ENCODE data around the gene PDZD2.

The PDZD2 gene

GRCh38 chr5:32145378-32145777, 506.4 kb downstream of the PDZD2 start:
- DNase-seq (ENCODE audit: low spot score): no peak

GRCh38 chr5:32147236-32147635, 508.3 kb downstream of the PDZD2 start:
- DNase-seq (ENCODE audit: low spot score): no peak

GRCh38 chr5:32147959-32148358, 509.0 kb downstream of the PDZD2 start:
- DNase-seq (ENCODE audit: low spot score): no peak

- DNase-seq (ENCODE audit: low spot score): no peak
Measured at GRCh38 chr5:32150366-32150765, 511.4 kb downstream of the PDZD2 start.

- no peak for DNase-seq (ENCODE audit: low spot score)
Measured at GRCh38 chr5:32151198-32151597, 512.3 kb downstream of the PDZD2 start.

GRCh38 chr5:32153723-32154122, 514.8 kb downstream of the PDZD2 start:
- no peak for DNase-seq (ENCODE audit: low spot score)

- no peak for DNase-seq (ENCODE audit: low spot score)
Measured at GRCh38 chr5:32155211-32155610, 516.3 kb downstream of the PDZD2 start.

GRCh38 chr5:32156635-32157034, 517.7 kb downstream of the PDZD2 start:
- no peak for DNase-seq (ENCODE audit: low spot score)

- DNase-seq (ENCODE audit: low spot score): no peak
Measured at GRCh38 chr5:32157078-32157477, 518.1 kb downstream of the PDZD2 start.

- no peak for DNase-seq (ENCODE audit: low spot score)
Measured at GRCh38 chr5:32158679-32158975, 519.7 kb downstream of the PDZD2 start.

- DNase-seq (ENCODE audit: low spot score): no peak
Measured at GRCh38 chr5:32159328-32160072, 520.6 kb downstream of the PDZD2 start.

- no peak for DNase-seq (ENCODE audit: low spot score)
Measured at GRCh38 chr5:32160228-32160627, 521.3 kb downstream of the PDZD2 start.

Data from RKO (cell line).